Measurements from ENCODE around the gene SH3GL1. TPM values are rescaled to one million over a fixed set of nuclear protein-coding genes. Genes with fewer than 3 reads are reported as not detected.

The SH3GL1 gene
- total RNA-seq, 2 donors from 2014 or later = 40.9 to 53.4 TPM

DNA sequence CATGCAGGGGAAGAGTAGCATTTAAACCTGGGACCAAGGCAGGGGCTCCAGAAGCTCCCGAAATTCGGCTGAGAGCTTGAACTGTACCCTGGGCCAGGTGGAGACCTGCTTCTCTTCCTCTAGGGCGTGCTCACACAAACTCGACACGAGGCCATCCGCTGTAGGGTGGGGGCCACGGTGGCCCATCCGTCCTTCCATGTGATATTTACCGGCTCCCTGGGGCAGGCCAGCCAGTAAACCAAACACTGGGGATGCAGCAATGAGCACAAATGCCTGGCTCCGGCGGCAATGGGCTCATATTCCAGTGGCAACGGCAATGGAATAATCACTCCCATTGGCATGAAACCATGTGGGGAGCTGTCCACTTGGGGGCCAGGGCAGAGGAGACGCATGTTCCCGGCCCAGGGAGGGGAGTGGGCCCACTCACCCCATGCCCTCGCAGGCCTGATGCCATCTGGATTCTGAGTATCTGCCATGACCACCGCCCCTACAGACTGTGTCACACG is 10.8 kb downstream of the SH3GL1 start:
- no peak for DNase-seq (ENCODE audit: low spot score in 2 of 2)
- Mint-ChIP-seq H3K27ac (peak overlapping the region; percentile 72 to 80), H3K9me3 (no peaks in the 10 kb centered on the region), H3K36me3 (no peaks in the 10 kb centered on the region)
- no peak for ATAC-seq

- ATAC-seq (no peak), DNase-seq (ENCODE audit: low spot score in 2 of 2) (no peak)
- Mint-ChIP-seq H3K9me3 (no peaks in the 10 kb centered on the region), H3K27ac (peak overlapping the region in 1 of 2 donors; percentile 72), H3K36me3 (no peaks in the 10 kb centered on the region)
These were observed 11.3 kb downstream of the SH3GL1 start for GRCh38 chr19:4389064-4389375.

GRCh38 chr19:4388337-4389063 is 11.8 kb downstream of the SH3GL1 start:
- no peaks in the 10 kb centered on the region for H3K36me3 Mint-ChIP-seq
- H3K27ac Mint-ChIP-seq = peak overlapping the region; percentile 72 to 77
- ATAC-seq = no peak

DNA sequence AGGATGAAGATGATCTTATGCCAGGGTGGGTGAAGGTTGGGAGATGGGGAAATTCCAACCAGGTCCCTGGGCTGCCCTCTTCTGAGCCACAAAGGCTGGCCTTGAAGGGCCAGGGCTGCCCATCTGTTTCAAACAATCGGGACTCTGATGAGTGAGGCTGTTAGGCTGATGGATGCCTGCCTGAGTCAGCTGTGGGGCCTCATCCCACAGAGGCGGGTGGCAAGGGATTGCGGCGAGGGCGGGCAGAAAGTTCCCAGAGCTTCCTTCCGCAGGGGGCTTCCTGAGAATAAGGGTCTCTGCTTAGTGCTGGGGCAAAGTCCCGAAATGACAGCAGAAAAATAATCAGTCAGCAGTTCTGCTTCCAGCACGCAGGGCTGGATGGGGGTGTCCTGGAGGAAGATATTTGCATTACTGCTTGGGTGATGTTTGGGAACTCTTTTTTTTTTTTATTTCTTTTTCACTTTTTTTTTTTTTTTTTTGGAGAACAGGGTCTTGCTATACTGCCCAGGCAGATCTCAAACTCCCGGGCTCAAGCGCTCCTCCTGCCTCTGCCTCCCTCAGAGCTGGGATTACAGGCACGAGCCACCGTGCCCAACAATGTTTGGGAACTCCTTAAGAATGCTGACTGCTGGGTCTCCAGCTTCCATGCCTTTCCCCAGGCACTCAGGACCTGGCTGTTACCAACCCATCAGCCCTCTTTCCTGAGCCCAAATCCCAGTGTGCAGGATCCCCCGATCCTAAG is 14.1 kb downstream of the SH3GL1 start:
- no peak for ATAC-seq
- no peaks in the 10 kb centered on the region for H3K36me3 Mint-ChIP-seq
- DNase-seq (ENCODE audit: low spot score in 2 of 2) = no peak
- H3K27ac Mint-ChIP-seq = peak overlapping the region in 1 of 2 donors; percentile 72
- no peaks in the 10 kb centered on the region for H3K9me3 Mint-ChIP-seq

More at GRCh38 chr19:4388337-4389063, 11.8 kb downstream of the SH3GL1 start:
- DNase-seq (ENCODE audit: low spot score in 2 of 2) = no peak
- no peaks in the 10 kb centered on the region for H3K9me3 Mint-ChIP-seq

DNA sequence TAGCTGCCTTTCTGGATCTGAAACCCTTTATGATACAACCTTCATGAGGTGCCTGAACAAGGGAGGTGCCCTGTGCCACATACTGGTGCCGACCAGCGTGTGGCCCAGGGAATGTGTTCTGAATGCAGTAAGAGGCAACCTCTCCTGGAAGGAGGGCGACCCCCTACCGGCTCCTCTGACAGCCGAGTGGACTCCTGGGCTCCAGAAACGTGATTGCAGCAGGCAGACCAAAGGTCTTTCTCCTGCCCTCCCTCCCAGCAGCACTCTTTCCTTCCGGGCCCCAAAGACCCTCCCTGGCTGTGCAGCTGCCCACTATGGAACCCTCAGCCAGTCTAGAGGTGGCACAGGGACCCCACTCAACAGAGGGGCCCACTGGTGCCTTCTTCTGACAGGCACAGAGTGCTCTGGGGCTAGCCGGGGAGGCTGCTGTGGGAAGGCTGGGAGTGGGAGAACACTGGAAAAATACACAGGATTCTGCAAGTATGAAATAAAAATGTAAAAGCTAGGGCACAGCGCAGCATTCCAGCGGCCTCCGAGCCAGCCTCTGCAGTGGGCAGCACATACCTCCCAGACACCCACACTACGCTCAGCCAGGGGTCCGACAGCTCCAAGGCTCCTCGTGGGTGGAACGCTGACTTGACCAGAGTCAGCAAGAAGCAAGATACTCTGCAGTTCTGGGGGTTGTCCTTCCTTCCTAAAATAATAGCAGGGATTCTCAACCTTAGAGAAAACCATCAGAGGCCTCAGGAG is 14.9 kb downstream of the SH3GL1 start:
- no peak for ATAC-seq
- Mint-ChIP-seq H3K27ac (peak overlapping the region in 1 of 2 donors; percentile 72), H3K36me3 (no peaks in the 10 kb centered on the region), H3K9me3 (no peaks in the 10 kb centered on the region)
- no peak for DNase-seq (ENCODE audit: low spot score in 2 of 2)

- DNase-seq (ENCODE audit: low spot score in 2 of 2) (peak in 1 of 2 donors; percentile 46), ATAC-seq (peak; percentile 43 to 65)
- Mint-ChIP-seq H3K27ac (peak overlapping the region; percentile 79 to 82), H3K36me3 (peaks cover 0 to 4% of the 10 kb centered on the region in 2 donors), H3K9me3 (no peaks in the 10 kb centered on the region)
These were observed 20.1 kb downstream of the SH3GL1 start for GRCh38 chr19:4380254-4380727.

DNA sequence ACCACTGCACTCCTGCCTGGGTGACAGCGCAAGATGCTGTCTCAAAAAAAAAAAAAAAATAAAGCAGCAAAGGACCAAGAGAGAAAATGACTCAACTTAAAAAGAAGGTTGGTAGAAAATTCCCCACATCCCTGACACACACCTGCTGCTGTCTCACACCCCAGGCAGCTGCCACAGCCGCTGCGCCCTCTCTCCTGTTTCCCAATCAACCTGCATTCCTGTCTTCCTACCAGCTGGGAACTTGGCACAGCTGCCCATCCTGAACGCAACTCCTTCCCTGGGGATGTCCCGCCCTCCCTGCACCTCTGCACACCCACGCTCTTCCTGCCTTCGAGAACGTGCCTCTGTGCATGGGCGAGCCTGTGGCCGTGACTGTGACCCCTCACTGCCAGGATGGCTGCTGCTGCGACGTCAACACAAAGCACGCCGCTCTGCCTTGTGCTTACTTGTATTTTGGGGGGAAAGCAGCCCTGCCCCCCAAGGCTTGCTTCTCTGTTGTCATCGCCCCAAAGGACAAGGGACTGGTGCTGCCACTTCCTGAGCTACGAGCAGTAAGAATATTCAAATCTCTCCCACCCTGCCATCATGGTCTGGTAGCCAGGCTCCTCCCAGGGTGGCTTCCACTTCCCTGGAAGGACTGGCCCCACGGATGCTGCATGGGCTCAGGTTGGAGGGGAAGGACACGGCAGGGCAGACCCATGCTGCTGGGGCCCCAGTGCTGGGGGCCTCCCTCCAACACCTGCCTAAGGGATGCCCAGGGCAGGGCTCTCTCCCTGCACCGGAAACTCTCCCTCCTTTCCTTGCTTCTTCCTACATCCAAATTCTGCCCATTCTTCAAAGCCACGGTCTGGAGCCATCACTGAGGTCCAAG is 20.7 kb downstream of the SH3GL1 start:
- ATAC-seq = peak; percentile 71 to 86
- Mint-ChIP-seq H3K9me3 (no peaks in the 10 kb centered on the region), H3K36me3 (peaks cover 0 to 4% of the 10 kb centered on the region in 2 donors), H3K27ac (peak overlapping the region; percentile 79 to 87)
- peak in 1 of 2 donors; percentile 38 for DNase-seq (ENCODE audit: low spot score in 2 of 2)

GRCh38 chr19:4378886-4379285 is 21.5 kb downstream of the SH3GL1 start:
- ATAC-seq = no peak
- H3K9me3 Mint-ChIP-seq = no peaks in the 10 kb centered on the region
- peaks cover 0 to 4% of the 10 kb centered on the region in 2 donors for H3K36me3 Mint-ChIP-seq
- DNase-seq (ENCODE audit: low spot score in 2 of 2) = no peak
- peak overlapping the region; percentile 79 to 88 for H3K27ac Mint-ChIP-seq

DNA sequence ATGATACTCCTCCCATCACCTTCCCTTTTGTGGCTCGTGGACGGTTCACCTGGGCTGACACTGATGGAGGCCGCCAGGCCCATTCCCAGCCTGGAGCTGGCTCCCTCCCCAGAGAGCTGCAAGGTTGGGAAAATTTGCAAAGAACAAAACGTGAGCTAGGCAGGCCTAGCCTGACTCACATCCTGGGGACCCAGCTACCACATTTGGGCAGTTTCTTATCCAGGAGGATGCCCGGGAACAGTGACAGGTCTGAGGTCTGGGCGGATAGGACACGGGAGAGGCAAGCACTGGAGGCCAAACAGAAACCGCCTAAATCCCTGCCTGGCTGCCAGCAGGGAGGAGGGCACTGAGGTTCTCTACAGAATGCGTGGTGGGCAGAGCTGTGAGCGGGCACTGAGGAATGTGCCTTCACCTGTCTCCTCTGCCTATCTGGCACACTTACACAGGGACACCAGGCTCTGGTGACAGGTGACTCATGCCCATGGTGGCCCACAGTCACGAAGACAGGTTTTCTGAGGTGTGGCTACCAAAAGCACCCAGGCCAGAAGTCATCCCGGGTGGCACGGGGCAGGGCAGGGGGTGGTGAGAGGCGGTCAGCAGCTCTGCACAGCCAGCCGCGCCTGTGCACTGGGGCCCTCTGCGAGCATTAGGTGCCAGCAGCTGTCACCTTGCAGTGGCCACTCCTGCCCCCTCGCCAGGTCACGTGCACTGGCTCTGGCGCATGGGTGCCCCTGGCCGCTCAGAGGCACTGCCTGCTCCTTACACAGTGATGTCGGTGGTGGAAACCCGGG is 23.2 kb downstream of the SH3GL1 start:
- Mint-ChIP-seq H3K27ac (no peak overlapping the region), H3K36me3 (peaks cover 0 to 4% of the 10 kb centered on the region in 2 donors), H3K9me3 (no peaks in the 10 kb centered on the region)
- ATAC-seq (no peak), DNase-seq (ENCODE audit: low spot score in 2 of 2) (no peak)

GRCh38 chr19:4376671-4376990 is 23.7 kb downstream of the SH3GL1 start:
- H3K27ac Mint-ChIP-seq = peak overlapping the region; percentile 47 to 65
- peaks cover 0 to 4% of the 10 kb centered on the region in 2 donors for H3K36me3 Mint-ChIP-seq
- no peak for DNase-seq (ENCODE audit: low spot score in 2 of 2)
- ATAC-seq = no peak
- H3K9me3 Mint-ChIP-seq = no peaks in the 10 kb centered on the region

DNA sequence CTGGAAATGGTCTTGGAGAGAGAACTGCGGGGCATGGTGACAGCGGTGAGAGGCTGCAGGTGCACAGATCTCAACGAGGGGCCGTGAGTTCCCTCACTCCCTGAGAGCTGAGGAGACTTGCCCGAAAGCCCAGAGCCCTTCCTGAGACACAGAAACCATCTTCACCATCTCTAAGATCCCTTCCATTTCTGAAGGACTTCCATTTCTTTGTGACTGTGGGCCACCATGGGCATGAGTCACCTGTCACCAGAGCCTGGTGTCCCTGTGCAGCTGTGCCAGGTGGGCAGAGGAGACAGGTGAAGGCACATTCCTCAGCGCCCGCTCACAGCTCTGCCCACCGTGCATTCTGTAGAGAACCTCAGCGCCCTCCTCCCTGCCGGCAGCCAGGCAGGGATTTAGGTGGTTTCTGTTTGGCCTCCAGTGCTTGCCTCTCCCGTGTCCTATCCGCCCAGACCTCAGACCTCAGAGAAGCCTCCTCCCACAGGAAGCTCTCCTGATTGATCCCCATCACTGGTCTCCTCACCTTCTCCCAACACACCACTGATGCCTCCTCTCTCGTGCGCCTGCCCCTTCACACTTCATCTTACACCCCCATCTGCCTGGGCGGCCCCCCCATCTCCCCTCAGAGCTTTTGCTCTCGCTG is 24.2 kb downstream of the SH3GL1 start:
- Mint-ChIP-seq H3K36me3 (peaks cover 0 to 4% of the 10 kb centered on the region in 2 donors), H3K9me3 (no peaks in the 10 kb centered on the region), H3K27ac (peak overlapping the region; percentile 8 to 65)
- DNase-seq (ENCODE audit: low spot score in 2 of 2) (no peak), ATAC-seq (no peak)

DNA sequence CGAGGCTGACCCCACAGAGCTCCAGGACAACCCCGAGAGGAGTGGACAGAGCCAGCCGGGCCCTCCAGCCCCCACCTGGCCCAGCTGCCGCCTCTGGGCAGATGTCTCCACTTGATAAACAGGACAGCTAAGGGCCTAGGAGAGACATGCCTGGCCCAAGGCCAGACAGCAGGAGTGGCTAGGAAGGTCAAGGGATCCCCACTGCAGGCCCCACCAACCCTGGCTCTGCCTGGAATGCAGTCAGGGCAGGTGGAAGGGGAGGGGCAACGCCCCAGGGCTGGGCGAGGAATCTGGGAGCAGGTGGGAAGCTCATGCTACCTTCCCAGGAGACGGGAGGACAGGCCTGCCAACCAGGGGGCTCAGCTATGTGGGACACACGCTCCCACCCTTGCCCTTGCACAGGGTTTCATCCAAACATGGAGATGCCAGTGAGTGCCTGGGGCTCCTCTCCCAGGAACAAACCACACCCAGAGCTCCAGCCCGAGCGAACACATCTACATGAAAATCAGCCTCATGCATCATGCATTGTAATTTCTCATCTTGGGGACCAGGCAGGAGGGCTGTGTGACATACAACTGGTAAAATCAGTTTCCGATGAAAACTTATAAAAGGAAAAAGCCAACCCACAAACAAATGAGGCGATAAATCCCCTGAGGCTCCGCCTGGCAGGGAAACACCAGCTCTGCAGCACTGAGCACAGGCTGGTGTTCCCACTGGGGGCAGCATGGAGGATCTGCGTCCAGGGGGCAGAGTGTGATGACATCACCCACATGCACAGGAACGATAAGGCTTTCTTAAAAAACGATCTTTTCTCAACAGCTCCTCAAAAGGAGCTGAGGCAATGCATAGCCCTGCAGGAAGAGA is 25.0 kb downstream of the SH3GL1 start:
- Mint-ChIP-seq H3K27ac (peak overlapping the region in 1 of 2 donors; percentile 8), H3K9me3 (no peaks in the 10 kb centered on the region), H3K36me3 (peaks cover 0 to 4% of the 10 kb centered on the region in 2 donors)
- no peak for DNase-seq (ENCODE audit: low spot score in 2 of 2)
- ATAC-seq = no peak

DNA sequence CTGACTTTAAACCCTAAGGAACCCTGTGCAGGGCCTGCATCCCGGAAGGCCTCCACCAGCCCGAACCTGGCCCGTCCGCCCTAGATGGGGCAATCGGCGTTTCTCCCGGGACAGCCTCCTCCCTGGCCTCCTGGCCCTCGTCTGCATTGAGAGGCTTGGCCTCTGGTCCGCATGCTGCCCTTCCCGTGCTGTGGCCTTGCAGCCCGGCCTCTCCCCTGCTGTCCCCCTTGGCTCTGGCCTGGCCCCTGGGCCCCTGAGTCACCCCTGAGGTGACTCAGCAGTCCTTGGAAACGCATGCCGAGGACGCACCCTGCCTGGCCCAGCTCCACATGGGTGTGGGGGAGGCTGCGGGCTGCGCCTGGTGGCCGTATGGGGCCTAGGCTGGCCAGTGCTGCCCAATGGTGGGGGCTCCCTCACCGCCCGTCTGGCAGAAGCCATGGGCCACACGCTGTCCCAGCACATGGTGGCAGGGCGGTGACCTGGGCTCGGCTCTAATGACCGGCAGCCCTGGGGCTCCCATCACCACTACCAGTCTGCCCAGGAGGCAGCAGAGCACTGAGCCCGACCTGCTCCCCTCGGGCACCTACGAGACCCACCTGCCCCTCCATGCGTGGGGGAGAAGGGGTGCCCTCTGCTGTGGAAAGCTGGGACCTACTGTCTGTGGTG is 25.7 kb downstream of the SH3GL1 start:
- ATAC-seq = no peak
- peaks cover 0 to 3% of the 10 kb centered on the region in 2 donors for H3K36me3 Mint-ChIP-seq
- no peaks in the 10 kb centered on the region for H3K9me3 Mint-ChIP-seq
- DNase-seq (ENCODE audit: low spot score in 2 of 2) = no peak
- no peak overlapping the region for H3K27ac Mint-ChIP-seq
